WTC11 (cell line): ENCODE measurements around the gene MALSU1. TPM values are rescaled to one million over a fixed set of nuclear protein-coding genes. Genes with fewer than 3 reads are reported as not detected.

Source experiments
- ATAC-seq: fragments of 200-7000 bp; cut with Tn5 transposase; 2 replicates; pipeline ENCODE4 v1.10.0; 2021; ENCODE audit warnings: mild to moderate bottlenecking, moderate library complexity
- CTCF ChIA-PET: fragments of 300-600 bp; sonication (Branson Sonifier 250); formaldehyde crosslinking; loops from one replicate; lab custom pipeline; 2021; ENCODE audit warnings: antibody characterized with exemption; lab: Charles Lee
- POLR2A ChIA-PET: fragments of 350-600 bp; sonication (Branson Sonifier 250); formaldehyde crosslinking; loops from one replicate; lab custom pipeline; 2021; ENCODE audit warnings: antibody characterized with exemption; lab: Charles Lee
- DNase-seq: peaks from one replicate; pipeline ENCODE4 v3.0.0; 2021; ENCODE audit warnings: low spot score
- H3K27ac Mint-ChIP-seq: 2 replicates; pipeline ENCODE4 v1.8.0; 2021; ENCODE audit warnings: mixed read lengths
- H3K27me3 Mint-ChIP-seq: 2 replicates; pipeline ENCODE4 v1.8.0; 2021; ENCODE audit warnings: low read depth, mild to moderate bottlenecking, moderate library complexity, mixed read lengths
- H3K36me3 Mint-ChIP-seq: 2 replicates; pipeline ENCODE4 v1.8.0; 2021; ENCODE audit warnings: mixed read lengths
- H3K4me1 Mint-ChIP-seq: 2 replicates; pipeline ENCODE4 v1.8.0; 2022; ENCODE audit warnings: mixed read lengths
- H3K4me3 Mint-ChIP-seq: 2 replicates; pipeline ENCODE4 v1.8.0; 2021; ENCODE audit warnings: mild to moderate bottlenecking, moderate library complexity, mixed read lengths
- H3K9me3 Mint-ChIP-seq: 2 replicates; pipeline ENCODE4 v1.8.0; 2021; ENCODE audit warnings: mixed read lengths
- CREB1 ChIP-seq: sonication (generic); formaldehyde crosslinking; IDR thresholded peaks from 2 replicates; pipeline ENCODE4 v1.8.0; 2023; ENCODE audit warnings: mild to moderate bottlenecking, missing genetic modification reagents
- FOXP1 ChIP-seq: sonication (generic); formaldehyde crosslinking; IDR thresholded peaks from 2 replicates; pipeline ENCODE4 v1.8.0; 2022; ENCODE audit warnings: missing genetic modification reagents, mild to moderate bottlenecking, moderate library complexity, borderline replicate concordance
- HMGA2 ChIP-seq: fragments of 250-450 bp; sonication (Bioruptor Pico); IDR thresholded peaks from 2 replicates; pipeline ENCODE4 v1.4.0; 2021; ENCODE audit warnings: mild to moderate bottlenecking, moderate library complexity
- MXD4 ChIP-seq: fragments of 250-450 bp; sonication (Bioruptor Pico); IDR thresholded peaks from 2 replicates; pipeline ENCODE4 v1.8.0; 2021; ENCODE audit warnings: mild to moderate bottlenecking, moderate library complexity, borderline replicate concordance
- NFYB ChIP-seq: sonication (generic); formaldehyde crosslinking; conservative IDR thresholded peaks from 2 replicates; pipeline ENCODE4 v1.8.0; 2022; ENCODE audit warnings: low read depth, missing genetic modification reagents
- NR3C1 ChIP-seq: sonication (generic); formaldehyde crosslinking; conservative IDR thresholded peaks from 2 replicates; pipeline ENCODE4 v1.8.1; 2023; ENCODE audit warnings: low read depth, mild to moderate bottlenecking, missing genetic modification reagents
- SMAD3 ChIP-seq: sonication (generic); formaldehyde crosslinking; IDR thresholded peaks from 2 replicates; pipeline ENCODE4 v1.8.0; 2022; ENCODE audit warnings: missing genetic modification reagents, mild to moderate bottlenecking, borderline replicate concordance
- SMAD4 ChIP-seq: sonication (generic); formaldehyde crosslinking; IDR thresholded peaks from 2 replicates; pipeline ENCODE4 v1.8.0; 2022; ENCODE audit warnings: mild to moderate bottlenecking, missing genetic modification reagents
- TCF7 ChIP-seq: sonication (generic); formaldehyde crosslinking; IDR thresholded peaks from 2 replicates; pipeline ENCODE4 v1.8.0; 2022; ENCODE audit warnings: mild to moderate bottlenecking, low read depth, missing genetic modification reagents, moderate library complexity
- TEAD1 ChIP-seq: sonication (generic); formaldehyde crosslinking; IDR thresholded peaks from 2 replicates; pipeline ENCODE4 v1.8.0; 2022; ENCODE audit warnings: mild to moderate bottlenecking, missing genetic modification reagents
- TEAD4 ChIP-seq: sonication (generic); formaldehyde crosslinking; IDR thresholded peaks from 2 replicates; pipeline ENCODE4 v1.8.0; 2022; ENCODE audit warnings: mild to moderate bottlenecking, missing genetic modification reagents
- ZNF121 ChIP-seq: sonication (generic); formaldehyde crosslinking; IDR thresholded peaks from 2 replicates; pipeline ENCODE4 v1.8.0; 2023; ENCODE audit warnings: missing genetic modification reagents
- ZNF219 ChIP-seq: sonication (generic); formaldehyde crosslinking; IDR thresholded peaks from 2 replicates; pipeline ENCODE4 v1.8.0; 2023; ENCODE audit warnings: missing genetic modification reagents, mild to moderate bottlenecking, borderline replicate concordance
- ZNF263 ChIP-seq: sonication (generic); formaldehyde crosslinking; IDR thresholded peaks from 2 replicates; pipeline ENCODE4 v1.8.1; 2022; ENCODE audit warnings: low read depth, mild to moderate bottlenecking, moderate library complexity, missing genetic modification reagents
- ZNF416 ChIP-seq: fragments of 250-450 bp; sonication (Bioruptor Pico); IDR thresholded peaks from 2 replicates; pipeline ENCODE4 v1.9.0; 2021; ENCODE audit warnings: mild to moderate bottlenecking, inconsistent platforms
- total RNA-seq: library from RNA; stranded (reverse); gene quantifications from 3 replicates; pipeline ENCODE4 v1.2.3, GENCODE V29; 2021
- TF ChIP-seq, protein P1 (sequence below): sonication (generic); formaldehyde crosslinking; IDR thresholded peaks from 2 replicates; pipeline ENCODE4 v1.8.0; 2022; ENCODE audit warnings: missing genetic modification reagents
- TF ChIP-seq, protein P2 (sequence below): sonication (generic); formaldehyde crosslinking; IDR thresholded peaks from 2 replicates; pipeline ENCODE4 v1.8.0; 2022; ENCODE audit warnings: mild to moderate bottlenecking, missing genetic modification reagents
- TF ChIP-seq, protein P3 (sequence below): sonication (generic); formaldehyde crosslinking; IDR thresholded peaks from 2 replicates; pipeline ENCODE4 v1.8.1; 2022; ENCODE audit warnings: low read depth, mild to moderate bottlenecking, moderate library complexity, missing genetic modification reagents, borderline replicate concordance
- TF ChIP-seq, protein P4 (sequence below): sonication (generic); formaldehyde crosslinking; IDR thresholded peaks from 2 replicates; pipeline ENCODE4 v1.8.0; 2022; ENCODE audit warnings: mild to moderate bottlenecking, missing genetic modification reagents
- TF ChIP-seq, protein P5 (sequence below): sonication (generic); formaldehyde crosslinking; IDR thresholded peaks from 2 replicates; pipeline ENCODE4 v1.8.1; 2022; ENCODE audit warnings: mild to moderate bottlenecking, missing genetic modification reagents, moderate library complexity, borderline replicate concordance
- TF ChIP-seq, protein P6 (sequence below): fragments of 200-600 bp; IDR thresholded peaks from 2 replicates; pipeline ENCODE4 v1.8.0; 2022; ENCODE audit warnings: antibody characterized with exemption

Gene MALSU1
- total RNA-seq, 1 experiment from 2014 or later = 81.5 TPM

DNA sequence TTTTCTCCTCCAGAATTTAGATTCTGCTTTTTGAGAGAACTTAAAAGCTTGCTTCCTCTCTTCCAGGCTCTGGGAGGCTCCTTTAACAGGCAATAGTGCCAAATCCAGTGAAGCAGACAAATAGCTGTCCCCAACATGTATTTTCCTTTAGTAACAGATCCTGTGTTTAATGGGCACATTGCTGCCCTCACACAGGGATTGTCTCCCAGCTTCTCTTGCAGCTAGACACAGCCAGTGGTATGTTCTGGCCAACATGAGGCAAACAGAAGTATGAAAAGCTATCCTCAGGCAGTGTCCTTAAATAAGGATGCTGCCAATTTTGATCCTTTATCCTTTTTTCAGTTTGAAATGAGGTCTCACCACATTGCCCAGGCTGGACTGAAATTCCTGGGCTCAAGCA lies 38.2 kb downstream of the MALSU1 start (continued):
- TF ChIP-seq NR3C1 (CRISPR knock-in tag) (no peak), ZNF416 (CRISPR knock-in tag) (no peak), TCF7 (CRISPR knock-in tag) (no peak), ZNF219 (CRISPR knock-in tag) (no peak), SMAD3 (CRISPR knock-in tag) (no peak)

DNA sequence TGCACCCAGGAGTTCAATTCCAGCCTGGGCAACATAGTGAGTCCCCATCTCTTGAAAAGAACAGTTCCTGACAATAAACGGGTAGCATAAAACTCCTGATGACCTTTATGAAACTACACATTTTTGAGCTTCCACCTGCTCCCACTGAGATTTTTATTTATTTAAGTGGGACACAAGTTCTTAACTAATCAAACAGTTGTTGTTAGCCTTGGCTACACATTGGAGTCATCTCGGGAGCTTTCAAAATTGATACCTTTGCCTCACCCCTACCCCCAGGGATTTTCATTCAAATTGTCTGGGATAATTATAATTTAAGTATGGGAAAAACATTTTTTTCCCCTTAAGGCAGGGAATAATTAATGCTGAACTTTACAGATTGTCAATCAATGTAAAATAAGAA lies 39.3 kb downstream of the MALSU1 start:
- no peaks in the 10 kb centered on the region for H3K27me3 Mint-ChIP-seq
- TF ChIP-seq ZNF263 (no peak), TEAD1 (CRISPR knock-in tag) (no peak), MXD4 (CRISPR knock-in tag) (no peak), HMGA2 (CRISPR knock-in tag) (no peak), NFYB (CRISPR knock-in tag) (no peak), CREB1 (CRISPR knock-in tag) (no peak), ZNF121 (CRISPR knock-in tag) (no peak), FOXP1 (CRISPR knock-in tag) (no peak), TEAD4 (CRISPR knock-in tag) (no peak), SMAD4 (CRISPR knock-in tag) (no peak)
- TF ChIP-seq, protein P1, sequence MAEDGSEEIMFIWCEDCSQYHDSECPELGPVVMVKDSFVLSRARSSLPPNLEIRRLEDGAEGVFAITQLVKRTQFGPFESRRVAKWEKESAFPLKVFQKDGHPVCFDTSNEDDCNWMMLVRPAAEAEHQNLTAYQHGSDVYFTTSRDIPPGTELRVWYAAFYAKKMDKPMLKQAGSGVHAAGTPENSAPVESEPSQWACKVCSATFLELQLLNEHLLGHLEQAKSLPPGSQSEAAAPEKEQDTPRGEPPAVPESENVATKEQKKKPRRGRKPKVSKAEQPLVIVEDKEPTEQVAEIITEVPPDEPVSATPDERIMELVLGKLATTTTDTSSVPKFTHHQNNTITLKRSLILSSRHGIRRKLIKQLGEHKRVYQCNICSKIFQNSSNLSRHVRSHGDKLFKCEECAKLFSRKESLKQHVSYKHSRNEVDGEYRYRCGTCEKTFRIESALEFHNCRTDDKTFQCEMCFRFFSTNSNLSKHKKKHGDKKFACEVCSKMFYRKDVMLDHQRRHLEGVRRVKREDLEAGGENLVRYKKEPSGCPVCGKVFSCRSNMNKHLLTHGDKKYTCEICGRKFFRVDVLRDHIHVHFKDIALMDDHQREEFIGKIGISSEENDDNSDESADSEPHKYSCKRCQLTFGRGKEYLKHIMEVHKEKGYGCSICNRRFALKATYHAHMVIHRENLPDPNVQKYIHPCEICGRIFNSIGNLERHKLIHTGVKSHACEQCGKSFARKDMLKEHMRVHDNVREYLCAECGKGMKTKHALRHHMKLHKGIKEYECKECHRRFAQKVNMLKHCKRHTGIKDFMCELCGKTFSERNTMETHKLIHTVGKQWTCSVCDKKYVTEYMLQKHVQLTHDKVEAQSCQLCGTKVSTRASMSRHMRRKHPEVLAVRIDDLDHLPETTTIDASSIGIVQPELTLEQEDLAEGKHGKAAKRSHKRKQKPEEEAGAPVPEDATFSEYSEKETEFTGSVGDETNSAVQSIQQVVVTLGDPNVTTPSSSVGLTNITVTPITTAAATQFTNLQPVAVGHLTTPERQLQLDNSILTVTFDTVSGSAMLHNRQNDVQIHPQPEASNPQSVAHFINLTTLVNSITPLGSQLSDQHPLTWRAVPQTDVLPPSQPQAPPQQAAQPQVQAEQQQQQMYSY (CRISPR knock-in tag) = no peak
- TF ChIP-seq, protein P2, sequence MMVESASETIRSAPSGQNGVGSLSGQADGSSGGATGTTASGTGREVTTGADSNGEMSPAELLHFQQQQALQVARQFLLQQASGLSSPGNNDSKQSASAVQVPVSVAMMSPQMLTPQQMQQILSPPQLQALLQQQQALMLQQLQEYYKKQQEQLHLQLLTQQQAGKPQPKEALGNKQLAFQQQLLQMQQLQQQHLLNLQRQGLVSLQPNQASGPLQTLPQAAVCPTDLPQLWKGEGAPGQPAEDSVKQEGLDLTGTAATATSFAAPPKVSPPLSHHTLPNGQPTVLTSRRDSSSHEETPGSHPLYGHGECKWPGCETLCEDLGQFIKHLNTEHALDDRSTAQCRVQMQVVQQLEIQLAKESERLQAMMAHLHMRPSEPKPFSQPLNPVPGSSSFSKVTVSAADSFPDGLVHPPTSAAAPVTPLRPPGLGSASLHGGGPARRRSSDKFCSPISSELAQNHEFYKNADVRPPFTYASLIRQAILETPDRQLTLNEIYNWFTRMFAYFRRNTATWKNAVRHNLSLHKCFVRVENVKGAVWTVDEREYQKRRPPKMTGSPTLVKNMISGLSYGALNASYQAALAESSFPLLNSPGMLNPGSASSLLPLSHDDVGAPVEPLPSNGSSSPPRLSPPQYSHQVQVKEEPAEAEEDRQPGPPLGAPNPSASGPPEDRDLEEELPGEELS = no peak
- TF ChIP-seq, protein P3, sequence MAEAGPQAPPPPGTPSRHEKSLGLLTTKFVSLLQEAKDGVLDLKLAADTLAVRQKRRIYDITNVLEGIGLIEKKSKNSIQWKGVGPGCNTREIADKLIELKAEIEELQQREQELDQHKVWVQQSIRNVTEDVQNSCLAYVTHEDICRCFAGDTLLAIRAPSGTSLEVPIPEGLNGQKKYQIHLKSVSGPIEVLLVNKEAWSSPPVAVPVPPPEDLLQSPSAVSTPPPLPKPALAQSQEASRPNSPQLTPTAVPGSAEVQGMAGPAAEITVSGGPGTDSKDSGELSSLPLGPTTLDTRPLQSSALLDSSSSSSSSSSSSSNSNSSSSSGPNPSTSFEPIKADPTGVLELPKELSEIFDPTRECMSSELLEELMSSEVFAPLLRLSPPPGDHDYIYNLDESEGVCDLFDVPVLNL = no peak
- TF ChIP-seq, protein P4, sequence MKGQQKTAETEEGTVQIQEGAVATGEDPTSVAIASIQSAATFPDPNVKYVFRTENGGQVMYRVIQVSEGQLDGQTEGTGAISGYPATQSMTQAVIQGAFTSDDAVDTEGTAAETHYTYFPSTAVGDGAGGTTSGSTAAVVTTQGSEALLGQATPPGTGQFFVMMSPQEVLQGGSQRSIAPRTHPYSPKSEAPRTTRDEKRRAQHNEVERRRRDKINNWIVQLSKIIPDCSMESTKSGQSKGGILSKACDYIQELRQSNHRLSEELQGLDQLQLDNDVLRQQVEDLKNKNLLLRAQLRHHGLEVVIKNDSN (CRISPR knock-in tag) = no peak
- TF ChIP-seq, protein P5, sequence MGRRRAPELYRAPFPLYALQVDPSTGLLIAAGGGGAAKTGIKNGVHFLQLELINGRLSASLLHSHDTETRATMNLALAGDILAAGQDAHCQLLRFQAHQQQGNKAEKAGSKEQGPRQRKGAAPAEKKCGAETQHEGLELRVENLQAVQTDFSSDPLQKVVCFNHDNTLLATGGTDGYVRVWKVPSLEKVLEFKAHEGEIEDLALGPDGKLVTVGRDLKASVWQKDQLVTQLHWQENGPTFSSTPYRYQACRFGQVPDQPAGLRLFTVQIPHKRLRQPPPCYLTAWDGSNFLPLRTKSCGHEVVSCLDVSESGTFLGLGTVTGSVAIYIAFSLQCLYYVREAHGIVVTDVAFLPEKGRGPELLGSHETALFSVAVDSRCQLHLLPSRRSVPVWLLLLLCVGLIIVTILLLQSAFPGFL (CRISPR knock-in tag) = no peak
- TF ChIP-seq, protein P6, sequence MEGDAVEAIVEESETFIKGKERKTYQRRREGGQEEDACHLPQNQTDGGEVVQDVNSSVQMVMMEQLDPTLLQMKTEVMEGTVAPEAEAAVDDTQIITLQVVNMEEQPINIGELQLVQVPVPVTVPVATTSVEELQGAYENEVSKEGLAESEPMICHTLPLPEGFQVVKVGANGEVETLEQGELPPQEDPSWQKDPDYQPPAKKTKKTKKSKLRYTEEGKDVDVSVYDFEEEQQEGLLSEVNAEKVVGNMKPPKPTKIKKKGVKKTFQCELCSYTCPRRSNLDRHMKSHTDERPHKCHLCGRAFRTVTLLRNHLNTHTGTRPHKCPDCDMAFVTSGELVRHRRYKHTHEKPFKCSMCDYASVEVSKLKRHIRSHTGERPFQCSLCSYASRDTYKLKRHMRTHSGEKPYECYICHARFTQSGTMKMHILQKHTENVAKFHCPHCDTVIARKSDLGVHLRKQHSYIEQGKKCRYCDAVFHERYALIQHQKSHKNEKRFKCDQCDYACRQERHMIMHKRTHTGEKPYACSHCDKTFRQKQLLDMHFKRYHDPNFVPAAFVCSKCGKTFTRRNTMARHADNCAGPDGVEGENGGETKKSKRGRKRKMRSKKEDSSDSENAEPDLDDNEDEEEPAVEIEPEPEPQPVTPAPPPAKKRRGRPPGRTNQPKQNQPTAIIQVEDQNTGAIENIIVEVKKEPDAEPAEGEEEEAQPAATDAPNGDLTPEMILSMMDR = no peak
- TF ChIP-seq, all 79 proteins: peak for 0
- DNase-seq (no peak), ATAC-seq (no peak)
- CTCF ChIA-PET = interaction anchor here (0.6 kb wide), 1 partner anchor 182 kb away, joined by 3 read pairs; no protein-coding TSS in a partner anchor
- Mint-ChIP-seq H3K36me3 (peaks cover 80% of the 10 kb centered on the region), H3K27ac (no peak overlapping the region), H3K4me1 (no peaks in the 10 kb centered on the region), H3K9me3 (no peaks in the 10 kb centered on the region), H3K4me3 (no peak overlapping the region)
- POLR2A ChIA-PET = no interaction called here
